OCI-LY3 (cell line): ENCODE results near the gene POLR2H.

Source experiments
- H2AFZ ChIP-seq: fragments of 200-600, 300-600 bp; shearing (Covaris generic); 2 replicates; pipeline ENCODE4 v1.6.0; 2014; ENCODE audit warnings: antibody characterized with exemption, low read depth, low read length
- H3K27ac ChIP-seq: fragments of 200-600, 300-600 bp; sonication (generic); 2 replicates; pipeline ENCODE4 v1.5.1; 2014; ENCODE audit warnings: mild to moderate bottlenecking, low read length, moderate library complexity, mixed read lengths
- H3K27me3 ChIP-seq: fragments of 200-600, 300-600 bp; sonication (generic); 2 replicates; pipeline ENCODE4 v1.6.1; 2014; ENCODE audit warnings: low read depth, low read length, mixed read lengths
- H3K36me3 ChIP-seq: fragments of 200-600, 300-600 bp; sonication (generic); replicated peaks from 2 replicates; pipeline ENCODE3; 2014; ENCODE audit warnings: low read depth, low read length, mixed read lengths
- H3K4me1 ChIP-seq: fragments of 300-600, 200-600 bp; sonication (generic); 2 replicates; pipeline ENCODE4 v1.6.1; 2014; ENCODE audit warnings: low read length, mixed read lengths
- H3K4me2 ChIP-seq: fragments of 200-600, 300-600 bp; sonication (generic); 2 replicates; pipeline ENCODE4 v1.6.1; 2014; ENCODE audit warnings: low read length, mixed read lengths
- H3K4me3 ChIP-seq: fragments of 300-600, 200-600 bp; sonication (generic); 2 replicates; pipeline ENCODE4 v1.5.1; 2014; ENCODE audit warnings: antibody characterized with exemption, mild to moderate bottlenecking, low read length, moderate library complexity
- H3K79me2 ChIP-seq: fragments of 300-600, 200-600 bp; shearing (Covaris generic); 2 replicates; pipeline ENCODE4 v1.6.1; 2014; ENCODE audit warnings: mild to moderate bottlenecking, low read length, mixed read lengths
- H3K9ac ChIP-seq: fragments of 300-600, 200-600 bp; shearing (Covaris generic); 2 replicates; pipeline ENCODE4 v1.6.0; 2014; ENCODE audit warnings: mild to moderate bottlenecking, low read length, moderate library complexity
- H3K9me3 ChIP-seq: fragments of 200-600, 300-600 bp; shearing (Covaris generic); 2 replicates; pipeline ENCODE4 v1.6.1; 2014; ENCODE audit warnings: low read length, mixed read lengths; ENCODE audit not compliant: insufficient read depth
- H4K20me1 ChIP-seq: fragments of 200-600, 300-600 bp; sonication (generic); 2 replicates; pipeline ENCODE4 v1.6.1; 2016; ENCODE audit warnings: low read length, mixed read lengths; ENCODE audit not compliant: insufficient read depth
- CTCF ChIP-seq: fragments of 200-600, 300-600 bp; sonication (generic); IDR thresholded peaks from 2 replicates; pipeline ENCODE4 v1.5.1; 2014; ENCODE audit warnings: antibody characterized with exemption, low read length, low read depth
- EZH2phosphoT487 ChIP-seq: fragments of 200-600 bp; shearing (Covaris generic); IDR thresholded peaks from 2 replicates; pipeline ENCODE4 v1.6.1; 2018; ENCODE audit warnings: antibody characterized with exemption, mixed run types, low read depth

POLR2H gene

GRCh38 chr3:184359610-184360009 lies 1.9 kb upstream of the POLR2H start:
- peaks cover 3% of the 10 kb centered on the region for H3K36me3 ChIP-seq
- H3K79me2 ChIP-seq: peaks cover 38% of the 10 kb centered on the region
- no peak overlapping the region for H2AFZ ChIP-seq
- H4K20me1 ChIP-seq: 0 out of 2 replicates have a peak, but pooled peaks cover 2% of the 10 kb centered on the region
- no peak overlapping the region for H3K4me3 ChIP-seq
- no peaks in the 10 kb centered on the region for H3K27me3 ChIP-seq
- no peak for TF ChIP-seq EZH2phosphoT487
- no peak for TF ChIP-seq CTCF
- H3K4me2 ChIP-seq: no peak overlapping the region
- no peaks in the 10 kb centered on the region for H3K9me3 ChIP-seq
- H3K27ac ChIP-seq: no peak overlapping the region
- no peak overlapping the region for H3K9ac ChIP-seq
- peaks cover 15% of the 10 kb centered on the region for H3K4me1 ChIP-seq

GRCh38 chr3:184360070-184360928 lies 1.2 kb upstream of the POLR2H start:
- Histone ChIP-seq H3K4me2 (peak overlapping the region; percentile 94), H3K4me3 (peak overlapping the region; percentile 86), H3K79me2 (peaks cover 45% of the 10 kb centered on the region), H3K9ac (peak overlapping the region; percentile 89), H3K27me3 (no peaks in the 10 kb centered on the region), H4K20me1 (0 out of 2 replicates have a peak, but pooled peaks cover 4% of the 10 kb centered on the region), H3K4me1 (peaks cover 16% of the 10 kb centered on the region), H3K36me3 (peaks cover 10% of the 10 kb centered on the region), H3K27ac (no peak overlapping the region), H3K9me3 (no peaks in the 10 kb centered on the region), H2AFZ (no peak overlapping the region)
- TF ChIP-seq EZH2phosphoT487 (no peak), CTCF (no peak)

GRCh38 chr3:184360929-184361531 lies 480 bp upstream of the POLR2H start:
- H3K9ac ChIP-seq: peak overlapping the region; percentile 89
- H2AFZ ChIP-seq: peak overlapping the region; percentile 66
- H3K79me2 ChIP-seq: peaks cover 46% of the 10 kb centered on the region

More at GRCh38 chr3:184360929-184361531, 480 bp upstream of the POLR2H start:
- peak overlapping the region; percentile 94 for H3K4me2 ChIP-seq
- H3K36me3 ChIP-seq: peaks cover 13% of the 10 kb centered on the region
- H3K9me3 ChIP-seq: no peaks in the 10 kb centered on the region
- H3K4me3 ChIP-seq: peak overlapping the region; percentile 86
- H3K27ac ChIP-seq: no peak overlapping the region
- H3K4me1 ChIP-seq: peaks cover 16% of the 10 kb centered on the region
- H4K20me1 ChIP-seq: 0 out of 2 replicates have a peak, but pooled peaks cover 4% of the 10 kb centered on the region
- H3K27me3 ChIP-seq: no peaks in the 10 kb centered on the region
- TF ChIP-seq EZH2phosphoT487 (no peak), CTCF (no peak)
